ENCODE results near the gene CHST12. TPM values are rescaled to one million over a fixed set of nuclear protein-coding genes. Genes with fewer than 3 reads are reported as not detected.

Gene CHST12
- total and polyA plus RNA-seq, 7 donors, result 1.2 to 11.9 (median 10.3) TPM

DNA sequence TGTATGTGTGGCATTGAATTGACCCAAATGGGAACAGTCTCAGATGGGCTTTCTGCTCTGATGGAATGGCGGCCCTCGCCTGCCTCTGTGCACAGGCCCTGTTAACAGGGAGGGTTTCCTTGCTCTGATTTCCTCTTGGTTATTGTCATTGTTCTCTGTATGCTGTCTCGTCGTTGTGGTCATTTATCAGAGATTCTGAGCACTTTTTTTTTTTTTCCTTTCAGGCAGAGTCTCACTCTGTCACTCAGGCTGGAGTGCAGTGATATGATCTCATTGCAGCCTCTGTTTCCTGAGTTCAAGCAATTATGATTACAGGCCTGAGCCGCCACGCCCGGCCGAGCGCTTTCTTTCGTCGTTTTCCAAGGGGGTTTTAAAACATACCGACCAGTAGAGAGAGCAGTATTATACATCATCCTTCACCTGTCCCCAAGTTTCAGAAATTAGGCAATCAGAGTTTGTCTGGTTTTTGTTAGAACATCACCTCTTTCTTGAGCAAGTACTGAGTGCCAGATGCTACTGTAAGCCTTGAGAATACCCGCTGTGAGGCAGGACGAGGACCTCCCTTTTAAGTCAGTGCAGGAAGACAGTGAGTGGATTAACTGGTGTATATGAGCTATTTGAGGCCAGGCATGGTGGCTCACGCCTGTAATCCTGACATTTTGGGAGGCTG lies 6.5 kb downstream of the CHST12 start:
- H3K9me3 ChIP-seq, result no peaks in the 10 kb centered on the region
- intact Hi-C loops (cut with DNase I), result no loop called here
- WGBS, 2 donors, result 58 to 64% methylated on average over 15 of the region's 15 CpGs
- no peak for DNase-seq
- H3K27ac ChIP-seq, result peak overlapping the region; percentile 17 to 61 (median 48)
- H3K4me1 ChIP-seq, result peaks cover 0 to 50% (median 39%) of the 10 kb centered on the region in 4 donors
- H3K36me3 ChIP-seq, result no peaks in the 10 kb centered on the region
- H3K27me3 ChIP-seq, result no peaks in the 10 kb centered on the region
- no peak for TF ChIP-seq EP300 (IDR thresholded peaks at IDR 0.05)
- TF ChIP-seq, protein P1, sequence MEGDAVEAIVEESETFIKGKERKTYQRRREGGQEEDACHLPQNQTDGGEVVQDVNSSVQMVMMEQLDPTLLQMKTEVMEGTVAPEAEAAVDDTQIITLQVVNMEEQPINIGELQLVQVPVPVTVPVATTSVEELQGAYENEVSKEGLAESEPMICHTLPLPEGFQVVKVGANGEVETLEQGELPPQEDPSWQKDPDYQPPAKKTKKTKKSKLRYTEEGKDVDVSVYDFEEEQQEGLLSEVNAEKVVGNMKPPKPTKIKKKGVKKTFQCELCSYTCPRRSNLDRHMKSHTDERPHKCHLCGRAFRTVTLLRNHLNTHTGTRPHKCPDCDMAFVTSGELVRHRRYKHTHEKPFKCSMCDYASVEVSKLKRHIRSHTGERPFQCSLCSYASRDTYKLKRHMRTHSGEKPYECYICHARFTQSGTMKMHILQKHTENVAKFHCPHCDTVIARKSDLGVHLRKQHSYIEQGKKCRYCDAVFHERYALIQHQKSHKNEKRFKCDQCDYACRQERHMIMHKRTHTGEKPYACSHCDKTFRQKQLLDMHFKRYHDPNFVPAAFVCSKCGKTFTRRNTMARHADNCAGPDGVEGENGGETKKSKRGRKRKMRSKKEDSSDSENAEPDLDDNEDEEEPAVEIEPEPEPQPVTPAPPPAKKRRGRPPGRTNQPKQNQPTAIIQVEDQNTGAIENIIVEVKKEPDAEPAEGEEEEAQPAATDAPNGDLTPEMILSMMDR (IDR thresholded peaks at IDR 0.05), result no peak
- TF ChIP-seq POLR2AphosphoS5 (IDR thresholded peaks at IDR 0.05), result no peak
- no peak for TF ChIP-seq POLR2A (IDR thresholded peaks at IDR 0.05)
- H3K4me3 ChIP-seq, result no peak overlapping the region

DNA sequence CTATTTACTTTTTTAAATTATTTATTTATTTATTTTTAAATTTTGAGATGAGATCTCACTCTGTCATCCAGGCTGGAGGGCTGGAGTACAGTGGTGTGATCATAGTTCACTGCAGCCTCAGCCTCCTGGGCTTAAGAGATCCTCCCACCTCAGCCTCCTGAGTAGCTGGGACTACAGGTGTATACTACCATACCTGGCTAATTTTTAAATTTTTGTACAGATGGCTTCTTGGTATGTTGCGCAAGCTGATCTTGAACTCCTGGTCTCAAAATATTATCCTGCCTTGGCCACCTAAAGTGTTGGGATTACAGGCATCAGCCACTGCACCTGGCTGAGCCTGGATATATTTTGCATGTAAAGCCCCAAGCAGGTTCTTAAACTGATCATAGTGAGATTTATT lies 7.6 kb downstream of the CHST12 start:
- WGBS, 2 donors, result 96 to 100% methylated on average over 1 of the region's 1 CpG
- no peak for DNase-seq
- no peak overlapping the region for H3K4me3 ChIP-seq
- H3K4me1 ChIP-seq, result peaks cover 0 to 38% (median 28%) of the 10 kb centered on the region in 4 donors
- H3K9me3 ChIP-seq, result no peaks in the 10 kb centered on the region
- peak overlapping the region in 2 of 4 donors; percentile 56 to 61 for H3K27ac ChIP-seq
- no peaks in the 10 kb centered on the region for H3K27me3 ChIP-seq
- intact Hi-C loops (cut with DNase I), result no loop called here
- TF ChIP-seq POLR2A (IDR thresholded peaks at IDR 0.05) (no peak), EP300 (IDR thresholded peaks at IDR 0.05) (no peak), POLR2AphosphoS5 (IDR thresholded peaks at IDR 0.05) (no peak)
- TF ChIP-seq, protein P1 (IDR thresholded peaks at IDR 0.05), result no peak
- no peaks in the 10 kb centered on the region for H3K36me3 ChIP-seq

DNA sequence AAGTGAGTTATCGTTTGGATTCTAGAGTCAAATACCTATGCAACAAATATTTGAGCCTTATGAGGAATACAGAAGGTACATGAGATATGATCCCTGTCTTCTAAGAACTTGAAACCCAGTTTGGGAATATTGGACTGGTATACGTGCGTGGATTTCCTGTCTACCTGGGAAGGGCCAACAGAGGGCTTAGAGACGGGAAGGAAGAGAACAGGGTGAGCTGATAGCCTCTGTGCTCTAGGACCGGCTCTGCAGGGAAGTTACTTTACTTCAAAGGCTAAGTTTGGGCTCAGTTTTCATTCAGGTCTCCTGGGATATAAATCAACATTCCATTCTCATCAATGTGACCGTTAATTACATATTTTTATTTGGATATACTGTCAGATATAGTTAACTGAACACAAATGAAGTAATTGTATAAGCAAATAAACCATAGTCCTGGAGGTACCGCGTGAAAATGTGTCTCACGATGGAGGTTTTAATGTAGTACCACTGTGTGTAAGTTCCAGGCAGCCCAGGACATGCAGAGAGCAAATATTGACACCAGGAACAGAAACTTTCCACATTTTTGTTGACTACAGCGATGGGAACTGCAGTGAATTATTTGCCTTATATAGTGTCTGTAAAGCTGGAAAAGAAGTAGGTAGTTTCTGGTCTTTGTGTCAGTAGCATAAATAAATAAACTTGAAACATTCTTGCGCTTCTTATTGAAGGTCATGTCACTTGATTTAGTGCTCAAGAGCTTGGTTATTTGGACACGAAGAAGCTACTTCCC lies 8.6 kb downstream of the CHST12 start:
- DNase-seq, result no peak
- intact Hi-C loops (cut with DNase I), result no loop called here
- Histone ChIP-seq H3K27ac (peak overlapping the region; percentile 15 to 61 (median 47)), H3K4me1 (peaks cover 0 to 42% (median 27%) of the 10 kb centered on the region in 4 donors), H3K36me3 (no peaks in the 10 kb centered on the region), H3K4me3 (no peak overlapping the region), H3K9me3 (no peaks in the 10 kb centered on the region), H3K27me3 (no peaks in the 10 kb centered on the region)
- 37 to 51% methylated on average over 12 of the region's 12 CpGs for WGBS, 2 donors
- TF ChIP-seq EP300 (IDR thresholded peaks at IDR 0.05) (no peak), POLR2A (IDR thresholded peaks at IDR 0.05) (no peak), POLR2AphosphoS5 (IDR thresholded peaks at IDR 0.05) (no peak)
- TF ChIP-seq, protein P1 (IDR thresholded peaks at IDR 0.05), result no peak

DNA sequence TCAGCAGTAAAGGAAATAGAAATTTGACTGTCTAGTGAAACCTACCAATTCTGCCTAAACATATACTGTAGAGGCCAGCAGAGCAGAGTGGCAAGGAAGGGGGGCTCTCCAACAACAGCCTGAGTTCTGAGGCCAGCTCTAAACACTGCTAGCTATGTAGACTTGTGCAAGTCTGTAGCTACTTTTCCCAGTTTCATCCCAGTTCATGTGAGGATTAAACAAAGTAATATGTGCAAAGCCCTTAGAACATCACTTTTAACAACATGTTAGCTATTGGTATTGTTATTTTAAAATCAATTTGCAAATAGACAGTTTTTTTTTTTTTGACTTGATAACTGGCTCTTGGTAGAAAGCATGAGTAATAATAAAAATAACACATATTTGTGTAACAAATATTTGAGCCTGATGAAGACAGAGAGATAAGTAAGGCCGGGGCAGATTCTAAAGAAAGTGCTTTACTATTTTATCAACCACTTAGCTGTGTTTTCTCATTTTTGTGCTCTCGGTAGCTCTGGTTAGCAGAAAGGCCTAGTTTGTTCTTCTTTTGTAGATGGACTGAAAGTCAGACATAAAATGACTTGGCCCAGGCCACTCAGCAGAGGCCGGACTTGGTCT lies 9.3 kb downstream of the CHST12 start:
- Histone ChIP-seq H3K36me3 (no peaks in the 10 kb centered on the region), H3K4me3 (no peak overlapping the region), H3K4me1 (peaks cover 0 to 44% (median 30%) of the 10 kb centered on the region in 4 donors), H3K27me3 (no peaks in the 10 kb centered on the region), H3K27ac (peak overlapping the region in 3 of 4 donors; percentile 15 to 61 (median 56)), H3K9me3 (no peaks in the 10 kb centered on the region)
- DNase-seq, result no peak
- 78 to 90% methylated on average over 3 of the region's 3 CpGs for WGBS, 2 donors
- intact Hi-C loops (cut with DNase I), result no loop called here
- TF ChIP-seq, protein P1 (IDR thresholded peaks at IDR 0.05), result no peak
- no peak for TF ChIP-seq POLR2A (IDR thresholded peaks at IDR 0.05)
- TF ChIP-seq EP300 (IDR thresholded peaks at IDR 0.05), result no peak
- no peak for TF ChIP-seq POLR2AphosphoS5 (IDR thresholded peaks at IDR 0.05)
